WI38 (cell line): ENCODE results near the gene DHRS12.

ENCODE experiments used
- H3K4me3 ChIP-seq: 2 replicates; pipeline ENCODE4 v1.5.1; 2011; ENCODE audit warnings: low read depth, mild to moderate bottlenecking, control low read depth, low read length
- CTCF ChIP-seq: IDR thresholded peaks from 2 replicates; pipeline ENCODE4 v1.5.1; 2012; ENCODE audit warnings: low read depth, mild to moderate bottlenecking, control low read depth, low read length

The DHRS12 gene, protein sequence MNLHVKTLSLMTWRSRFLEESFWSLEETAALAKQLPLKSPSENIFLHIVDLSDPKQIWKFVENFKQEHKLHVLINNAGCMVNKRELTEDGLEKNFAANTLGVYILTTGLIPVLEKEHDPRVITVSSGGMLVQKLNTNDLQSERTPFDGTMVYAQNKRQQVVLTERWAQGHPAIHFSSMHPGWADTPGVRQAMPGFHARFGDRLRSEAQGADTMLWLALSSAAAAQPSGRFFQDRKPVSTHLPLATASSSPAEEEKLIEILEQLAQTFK

DNA sequence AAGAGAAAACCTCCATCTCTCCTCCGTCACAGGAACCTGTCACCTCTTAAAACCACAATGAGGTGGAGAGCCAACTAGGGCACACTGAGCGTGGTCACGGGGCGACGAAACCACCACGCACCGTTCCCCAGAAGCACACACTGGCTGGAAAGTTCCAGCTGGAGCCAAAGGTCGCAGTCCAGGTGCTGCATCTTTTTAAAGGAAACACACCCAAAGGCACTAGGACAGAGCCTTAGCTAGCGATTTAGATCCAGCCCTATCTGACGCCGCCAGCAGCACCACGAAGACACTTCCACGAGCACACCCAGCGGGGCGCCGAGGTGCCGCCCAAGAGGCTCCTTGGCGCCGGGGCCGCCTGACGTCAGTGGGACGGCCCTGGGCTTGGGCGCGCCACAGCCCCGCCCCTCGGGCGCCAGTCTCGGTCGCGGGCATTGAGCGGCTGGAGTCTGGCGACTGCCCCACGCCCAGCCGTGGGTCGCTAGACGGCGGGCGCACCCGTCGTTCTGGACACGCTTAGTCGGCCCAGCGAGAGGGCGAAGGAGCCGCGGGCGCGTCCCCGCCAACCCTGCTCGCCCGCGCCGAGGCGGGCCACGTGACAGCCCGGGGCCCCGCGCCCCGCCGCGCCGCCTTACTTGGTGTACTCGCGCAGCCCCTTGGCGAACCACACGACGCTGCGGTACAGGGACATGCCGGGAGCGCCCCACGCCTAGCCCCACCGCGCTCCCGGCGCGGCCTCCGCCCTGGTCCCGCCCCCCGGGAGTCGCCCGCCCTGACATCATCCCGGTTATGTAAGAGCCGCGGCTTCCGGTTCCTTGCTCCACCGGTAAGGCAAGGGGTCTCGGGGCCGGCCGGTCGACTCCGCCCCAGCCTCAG is at the start of gene DHRS12:
Gene DHRS12, minus strand, starts transcription at position 742 of the 873 bp plus-strand sequence. CDS start 4,504 bp downstream, outside the sequence.
- H3K4me3 ChIP-seq = peak within 1 kb of the TSS; percentile 66
- TF ChIP-seq CTCF = no peak

- TF ChIP-seq CTCF = peak; percentile 64
- no peak overlapping the region for H3K4me3 ChIP-seq
Observed at GRCh38 chr13:51849145-51850101, 45.5 kb upstream of the DHRS12 start.

GRCh38 chr13:51848674-51849073 is 44.7 kb upstream of the DHRS12 start:
- no peak overlapping the region for H3K4me3 ChIP-seq
- no peak for TF ChIP-seq CTCF

DNA sequence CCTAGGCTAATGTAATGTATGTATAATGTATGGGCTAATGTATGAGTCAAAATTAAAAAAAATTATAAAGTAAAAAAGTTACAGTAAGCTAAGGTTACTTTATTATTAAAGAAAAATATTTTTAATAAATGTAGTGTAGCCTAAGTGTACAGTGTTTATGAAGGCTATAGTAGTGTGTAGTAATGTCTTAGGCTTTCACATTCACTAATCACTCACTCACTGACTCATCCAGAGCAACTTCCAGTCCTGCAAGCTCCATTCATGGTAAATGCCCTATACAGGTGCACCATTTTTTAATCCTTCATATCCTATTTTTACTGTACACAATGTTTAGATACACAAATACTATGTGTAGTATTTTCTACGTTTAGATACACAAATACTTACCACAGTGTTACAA is 42.8 kb upstream of the DHRS12 start:
- H3K4me3 ChIP-seq = no peak overlapping the region
- no peak for TF ChIP-seq CTCF

DNA sequence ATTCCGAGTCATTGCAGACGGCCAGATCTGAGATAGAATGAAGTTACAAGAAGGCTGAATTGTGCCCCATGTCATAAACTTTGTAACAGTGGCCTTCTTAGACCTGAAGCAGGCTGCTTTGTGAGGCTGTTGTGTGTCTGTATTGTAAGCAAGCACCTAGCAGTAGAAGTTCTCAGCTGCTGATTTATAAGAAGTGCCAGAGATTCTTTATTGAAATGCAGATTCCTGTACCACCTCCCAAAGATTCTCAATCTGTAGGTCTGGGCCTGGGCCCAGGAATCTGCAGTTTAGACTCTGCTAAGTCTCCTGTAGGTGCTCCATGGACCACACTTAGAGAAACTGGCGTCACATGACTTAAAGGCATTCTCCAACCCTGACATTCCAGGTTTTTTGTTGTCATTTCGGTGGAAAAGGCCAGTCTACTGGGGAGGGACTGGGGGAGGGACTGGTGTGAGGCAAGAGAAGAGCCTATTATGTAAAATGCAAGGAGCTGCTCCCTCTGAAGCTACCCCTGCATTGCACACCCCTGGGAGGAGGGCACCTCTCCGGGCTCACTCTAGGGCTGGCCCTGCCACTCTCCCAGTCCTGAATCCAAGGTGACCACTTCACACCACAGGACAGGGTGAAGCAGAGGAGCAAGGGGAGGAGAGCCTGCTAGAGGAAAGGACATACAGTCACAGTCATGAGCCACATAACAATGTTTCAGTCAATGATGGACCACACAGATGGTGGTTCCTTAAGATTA is 41.8 kb upstream of the DHRS12 start:
- H3K4me3 ChIP-seq = no peak overlapping the region
- TF ChIP-seq CTCF = no peak

GRCh38 chr13:51844862-51845573 is 41.1 kb upstream of the DHRS12 start, which contains the start of gene TMEM272:
Gene TMEM272 (minus strand): TSS chr13:51845177. CDS start chr13:51838530, 6,647 bp downstream.
- peak; percentile 86 for TF ChIP-seq CTCF
- no peak within 1 kb of the TSS for H3K4me3 ChIP-seq
